Esophagus muscularis mucosa (tissue), 4 donors: Measurements from ENCODE around the gene IL20RA. TPM values are rescaled to one million over a fixed set of nuclear protein-coding genes. Genes with fewer than 3 reads are reported as not detected.
A peak's percentile ranks its signal among the peaks of the same experiment; 100 is the strongest.

Source experiments
- DNase-seq: peaks from one replicate; pipeline ENCODE4 v3.0.0-alpha.2; 2017; ENCODE audit errors: extremely low spot score
- H3K27ac ChIP-seq, 4 donors: fragments of 200-600 bp; sonication (generic); replicated peaks in 1 of 4; 1 replicate in 3 of 4; 2 replicates in 1 of 4; pipeline ENCODE4 v1.5.1; 2016 to 2019; ENCODE audit warnings: mild to moderate bottlenecking in 1 of 4
- H3K27me3 ChIP-seq, 4 donors: fragments of 200-600 bp; sonication (generic); one replicate each; pipeline versions ENCODE4 v1.5.1 to v1.6.0; 2016 to 2019
- H3K36me3 ChIP-seq, 4 donors: fragments of 200-600 bp; sonication (generic); one replicate each; pipeline ENCODE4 v1.5.1; 2016 to 2019
- H3K4me1 ChIP-seq, 4 donors: fragments of 200-600 bp; sonication (generic); one replicate each; pipeline ENCODE4 v1.5.1; 2016 to 2019
- H3K4me3 ChIP-seq, 4 donors: fragments of 200-600 bp; sonication (generic); 1 replicate in 2 of 4; 2 replicates in 2 of 4; pipeline ENCODE4 v1.5.1; 2016 to 2019; ENCODE audit warnings: mild to moderate bottlenecking in 4 of 4, moderate library complexity in 1 of 4
- H3K9me3 ChIP-seq, 4 donors: fragments of 200-600 bp; sonication (generic); 1 replicate in 3 of 4; 2 replicates in 1 of 4; pipeline ENCODE4 v1.5.1; 2016 to 2019
- EP300 ChIP-seq: sonication (generic); formaldehyde crosslinking; IDR thresholded peaks from one replicate; pipeline ENCODE4 v1.6.1; 2017; ENCODE audit warnings: antibody characterized with exemption
- POLR2A ChIP-seq: fragments of 450-650 bp; IDR thresholded peaks from one replicate; pipeline ENCODE4 v1.6.1; 2017; ENCODE audit warnings: antibody characterized with exemption, moderate library complexity, mild to moderate bottlenecking, low read depth
- POLR2AphosphoS5 ChIP-seq, 2 donors: sonication (generic); formaldehyde crosslinking; IDR thresholded peaks; one replicate each; pipeline ENCODE4 v1.6.1; 2017; ENCODE audit warnings: antibody characterized with exemption in 2 of 2
- WGBS: methylation state at CpG from one replicate; pipeline ENCODE4 v1.1.5; 2018; 5-methylcytosine and 5-hydroxymethylcytosine counted together
- intact Hi-C: fragments of 100-400 bp; cut with DNase I; formaldehyde crosslinking; loops from one replicate; pipeline ENCODE4 v1.15.1; 2023
- total RNA-seq, 4 donors: library from RNA; depleted of rRNA; stranded (reverse); fragments of >200 nt; gene quantifications; one replicate each; pipeline versions ENCODE4 v1.1.0 to v1.2.1, GENCODE V29; 2016
- TF ChIP-seq, protein P1 (sequence below), 3 experiments: fragments of 200-600 bp in 2 of 3; fragments of 450-650 bp in 1 of 3; sonication (generic) in 2 of 3; IDR thresholded peaks; one replicate each; pipeline ENCODE4 v1.5.1; 2017 to 2019; ENCODE audit warnings: antibody characterized with exemption in 3 of 3, mild to moderate bottlenecking in 2 of 3, moderate library complexity in 1 of 3

The IL20RA gene
- total RNA-seq, 4 donors from 2014 or later = 1.6 to 5.0 (median 2.2) TPM

- no peaks in the 10 kb centered on the region for H3K9me3 ChIP-seq
- H3K27ac ChIP-seq = no peak overlapping the region
- H3K4me3 ChIP-seq = no peak overlapping the region
- H3K4me1 ChIP-seq = no peaks in the 10 kb centered on the region
- WGBS = 94% methylated on average over 3 of the region's 3 CpGs
- no peaks in the 10 kb centered on the region for H3K36me3 ChIP-seq
- H3K27me3 ChIP-seq = no peaks in the 10 kb centered on the region
- intact Hi-C loops = no loop called here
- DNase-seq = no peak
- TF ChIP-seq POLR2A = no peak
- no peak for TF ChIP-seq EP300
- no peak for TF ChIP-seq POLR2AphosphoS5 (IDR thresholded peaks at IDR 0.05)
- TF ChIP-seq, protein P1, sequence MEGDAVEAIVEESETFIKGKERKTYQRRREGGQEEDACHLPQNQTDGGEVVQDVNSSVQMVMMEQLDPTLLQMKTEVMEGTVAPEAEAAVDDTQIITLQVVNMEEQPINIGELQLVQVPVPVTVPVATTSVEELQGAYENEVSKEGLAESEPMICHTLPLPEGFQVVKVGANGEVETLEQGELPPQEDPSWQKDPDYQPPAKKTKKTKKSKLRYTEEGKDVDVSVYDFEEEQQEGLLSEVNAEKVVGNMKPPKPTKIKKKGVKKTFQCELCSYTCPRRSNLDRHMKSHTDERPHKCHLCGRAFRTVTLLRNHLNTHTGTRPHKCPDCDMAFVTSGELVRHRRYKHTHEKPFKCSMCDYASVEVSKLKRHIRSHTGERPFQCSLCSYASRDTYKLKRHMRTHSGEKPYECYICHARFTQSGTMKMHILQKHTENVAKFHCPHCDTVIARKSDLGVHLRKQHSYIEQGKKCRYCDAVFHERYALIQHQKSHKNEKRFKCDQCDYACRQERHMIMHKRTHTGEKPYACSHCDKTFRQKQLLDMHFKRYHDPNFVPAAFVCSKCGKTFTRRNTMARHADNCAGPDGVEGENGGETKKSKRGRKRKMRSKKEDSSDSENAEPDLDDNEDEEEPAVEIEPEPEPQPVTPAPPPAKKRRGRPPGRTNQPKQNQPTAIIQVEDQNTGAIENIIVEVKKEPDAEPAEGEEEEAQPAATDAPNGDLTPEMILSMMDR (IDR thresholded peaks at IDR 0.05) = no peak
Observed at GRCh38 chr6:137058037-137058436, 13.3 kb upstream of the IL20RA start.

DNA sequence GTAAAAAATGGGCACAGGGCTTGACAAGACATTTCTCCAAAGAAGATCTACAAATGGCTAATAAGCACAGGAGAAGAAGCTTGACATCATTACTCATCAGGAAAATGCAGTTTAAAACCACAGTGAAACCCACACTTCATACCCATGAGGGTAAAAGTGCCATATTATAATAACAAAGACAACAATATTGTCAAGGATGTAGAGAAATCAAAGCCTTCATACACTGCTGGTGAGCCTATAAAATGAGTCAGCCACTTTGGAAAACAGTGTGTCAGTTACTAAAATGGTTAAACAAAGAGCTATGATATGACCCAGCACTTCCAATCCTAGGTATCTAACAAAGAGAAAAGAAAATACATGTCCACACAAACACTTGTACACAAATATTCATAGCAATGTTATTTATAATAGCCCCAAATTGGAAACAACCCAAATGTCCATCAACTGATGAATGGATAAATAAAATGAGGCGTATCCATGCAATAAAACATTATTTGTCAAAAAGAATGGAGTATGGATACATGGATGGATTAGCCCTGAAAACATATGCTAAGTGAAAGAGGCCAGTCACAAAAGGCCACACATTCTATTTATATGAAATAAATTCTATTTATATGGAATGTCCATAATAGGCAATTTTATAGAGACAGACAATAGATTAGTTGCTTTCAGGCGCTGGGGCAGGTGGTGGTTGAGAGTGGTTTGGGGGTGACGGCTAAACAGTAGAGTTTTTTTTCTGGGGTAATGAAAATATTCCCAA lies 11.5 kb upstream of the IL20RA start:
- H3K4me3 ChIP-seq = no peak overlapping the region
- 88% methylated on average over 3 of the region's 3 CpGs for WGBS

GRCh38 chr6:137051790-137052472 lies 7.2 kb upstream of the IL20RA start:
- peak; percentile 68 for DNase-seq
- intact Hi-C loops = no loop called here
- TF ChIP-seq, protein P1 (IDR thresholded peaks at IDR 0.05) = no peak
- no peak for TF ChIP-seq EP300
- no peak for TF ChIP-seq POLR2AphosphoS5 (IDR thresholded peaks at IDR 0.05)
- TF ChIP-seq POLR2A = no peak

More for the DNA sequence above, 11.5 kb upstream of the IL20RA start:
- no peaks in the 10 kb centered on the region for H3K9me3 ChIP-seq
- H3K27ac ChIP-seq = no peak overlapping the region
- H3K36me3 ChIP-seq = no peaks in the 10 kb centered on the region
- no peaks in the 10 kb centered on the region for H3K27me3 ChIP-seq
- intact Hi-C loops = no loop called here
- H3K4me1 ChIP-seq = no peaks in the 10 kb centered on the region
- TF ChIP-seq POLR2A (no peak), EP300 (no peak), POLR2AphosphoS5 (IDR thresholded peaks at IDR 0.05) (no peak)
- TF ChIP-seq, protein P1 (IDR thresholded peaks at IDR 0.05) = no peak
- DNase-seq = no peak

DNA sequence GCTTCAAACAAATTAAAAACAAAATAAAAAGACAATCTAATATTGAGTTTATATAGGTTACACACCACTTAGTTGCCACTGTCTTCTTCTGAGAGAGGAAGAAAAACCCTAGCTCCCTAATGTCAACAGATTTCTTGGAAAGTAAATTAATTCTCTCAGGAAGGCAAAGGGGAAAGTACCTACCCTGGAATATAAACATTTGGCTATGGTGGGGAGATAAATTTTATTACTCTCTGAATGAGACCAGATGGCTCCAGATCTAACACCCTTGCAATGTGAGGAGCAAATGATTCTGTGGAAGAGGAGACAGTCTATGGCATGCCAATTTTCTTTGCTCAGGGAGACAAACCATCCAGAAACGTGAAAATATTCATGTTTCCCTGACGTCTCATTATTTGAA lies 4.3 kb upstream of the IL20RA start:
- no peak overlapping the region for H3K27ac ChIP-seq
- 46% methylated on average over 2 of the region's 2 CpGs for WGBS
- H3K36me3 ChIP-seq = no peaks in the 10 kb centered on the region
- TF ChIP-seq, protein P1 (IDR thresholded peaks at IDR 0.05) = no peak
- no peaks in the 10 kb centered on the region for H3K9me3 ChIP-seq
- no peak for DNase-seq
- no peak overlapping the region for H3K4me3 ChIP-seq
- intact Hi-C loops = no loop called here
- H3K4me1 ChIP-seq = peaks cover 0 to 7% (median 5%) of the 10 kb centered on the region in 4 donors
- H3K27me3 ChIP-seq = peaks cover 0 to 8% (median 4%) of the 10 kb centered on the region in 4 donors

More at GRCh38 chr6:137051790-137052472, 7.2 kb upstream of the IL20RA start:
- no peaks in the 10 kb centered on the region for H3K36me3 ChIP-seq
- WGBS = 84% methylated on average over 3 of the region's 3 CpGs
- no peaks in the 10 kb centered on the region for H3K9me3 ChIP-seq
- no peak overlapping the region for H3K27ac ChIP-seq
- H3K4me1 ChIP-seq = no peaks in the 10 kb centered on the region
- no peak overlapping the region for H3K4me3 ChIP-seq
- no peaks in the 10 kb centered on the region for H3K27me3 ChIP-seq
